ENCODE results near the gene KNTC1.
A peak's percentile ranks its signal among the peaks of the same experiment; 100 is the strongest.
"Not testable (repeated sequence)": the region's sequence is repeated elsewhere in the genome, so short reads cannot be mapped to it uniquely, and the experiment has no call there.

Gene KNTC1

DNA sequence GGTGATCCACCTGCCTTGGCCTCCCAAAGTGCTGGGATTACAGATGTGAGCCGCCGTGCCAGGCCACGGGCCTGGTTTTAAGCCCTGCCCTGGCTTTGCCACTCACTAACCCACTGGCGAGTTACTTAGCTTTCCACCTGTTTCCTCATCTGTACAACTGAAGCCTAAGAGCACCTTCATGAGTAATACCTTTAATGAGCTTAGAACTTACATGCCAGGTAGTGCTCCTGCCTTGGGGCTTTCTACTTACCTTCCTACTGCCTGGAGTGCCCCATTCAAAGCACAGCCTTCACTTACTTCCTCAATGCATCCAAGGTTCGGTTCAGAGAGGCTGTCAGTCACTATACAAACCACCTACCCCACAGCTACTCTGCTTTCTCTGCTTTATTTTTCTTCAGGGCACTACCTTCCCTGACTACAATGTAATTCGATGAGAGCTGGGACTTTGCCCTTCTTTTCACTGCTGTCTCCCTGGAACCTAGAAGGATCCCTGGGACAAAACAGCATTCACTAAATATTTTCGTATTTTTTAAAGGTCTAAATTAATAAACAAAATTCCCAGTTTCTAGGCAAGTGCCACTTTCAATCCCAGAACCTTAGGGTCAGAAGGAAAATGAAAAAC, 40.1 kb upstream of the KNTC1 start:
- TF ChIP-seq, protein P1, sequence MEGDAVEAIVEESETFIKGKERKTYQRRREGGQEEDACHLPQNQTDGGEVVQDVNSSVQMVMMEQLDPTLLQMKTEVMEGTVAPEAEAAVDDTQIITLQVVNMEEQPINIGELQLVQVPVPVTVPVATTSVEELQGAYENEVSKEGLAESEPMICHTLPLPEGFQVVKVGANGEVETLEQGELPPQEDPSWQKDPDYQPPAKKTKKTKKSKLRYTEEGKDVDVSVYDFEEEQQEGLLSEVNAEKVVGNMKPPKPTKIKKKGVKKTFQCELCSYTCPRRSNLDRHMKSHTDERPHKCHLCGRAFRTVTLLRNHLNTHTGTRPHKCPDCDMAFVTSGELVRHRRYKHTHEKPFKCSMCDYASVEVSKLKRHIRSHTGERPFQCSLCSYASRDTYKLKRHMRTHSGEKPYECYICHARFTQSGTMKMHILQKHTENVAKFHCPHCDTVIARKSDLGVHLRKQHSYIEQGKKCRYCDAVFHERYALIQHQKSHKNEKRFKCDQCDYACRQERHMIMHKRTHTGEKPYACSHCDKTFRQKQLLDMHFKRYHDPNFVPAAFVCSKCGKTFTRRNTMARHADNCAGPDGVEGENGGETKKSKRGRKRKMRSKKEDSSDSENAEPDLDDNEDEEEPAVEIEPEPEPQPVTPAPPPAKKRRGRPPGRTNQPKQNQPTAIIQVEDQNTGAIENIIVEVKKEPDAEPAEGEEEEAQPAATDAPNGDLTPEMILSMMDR (IDR thresholded peaks at IDR 0.05; ENCODE audit: borderline replicate concordance, control extremely low read depth, extremely low read depth, insufficient read depth, missing control alignments), result no peak
- no peak for DNase-seq (ENCODE audit: low spot score)
- in situ Hi-C loops (cut with MboI; ENCODE audit: low sequenced_read_pairs, unreplicated experiment), result no loop called here

DNA sequence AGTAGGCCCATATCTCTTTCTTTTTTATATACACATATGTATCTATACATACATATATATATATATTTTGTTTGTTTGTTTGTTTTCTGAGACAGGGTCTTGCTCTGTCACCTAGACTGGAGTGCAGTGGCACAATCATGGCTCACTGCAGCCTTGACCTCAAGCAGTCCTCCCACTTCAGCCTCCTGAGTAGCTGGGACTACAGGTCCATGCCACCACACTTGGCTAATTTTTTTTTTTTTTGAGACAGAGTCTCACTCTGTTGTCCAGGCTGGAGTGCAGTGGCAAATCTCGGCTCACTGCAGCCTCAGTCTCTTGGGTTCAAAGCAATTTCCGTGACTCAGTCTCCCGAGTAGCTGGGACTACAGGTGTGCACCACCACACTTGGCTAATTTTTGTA, 39.2 kb upstream of the KNTC1 start:
- DNase-seq (ENCODE audit: low spot score); in situ Hi-C loops (cut with MboI; ENCODE audit: low sequenced_read_pairs, unreplicated experiment): not testable (repeated sequence)

DNA sequence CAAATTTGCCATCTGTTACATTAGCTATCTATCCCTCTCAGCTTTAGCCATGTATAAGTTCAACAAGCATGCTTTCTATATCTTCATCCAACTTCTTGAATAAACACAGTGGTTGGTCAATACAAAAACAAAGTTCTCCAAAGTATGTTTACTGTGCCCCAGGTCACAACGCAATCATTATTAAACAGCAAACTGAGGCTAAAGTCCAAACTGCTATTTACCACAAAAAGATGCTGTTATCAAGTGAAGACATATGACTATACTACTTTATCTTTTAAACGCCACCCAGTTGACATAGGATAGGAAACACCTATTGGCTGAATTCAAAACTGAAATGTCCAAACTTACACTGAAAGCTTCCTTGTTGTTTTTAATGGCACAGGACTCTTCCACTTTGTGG, 38.0 kb upstream of the KNTC1 start:
- TF ChIP-seq, protein P1 (IDR thresholded peaks at IDR 0.05; ENCODE audit: borderline replicate concordance, control extremely low read depth, extremely low read depth, insufficient read depth, missing control alignments), result no peak
- DNase-seq (ENCODE audit: low spot score), result no peak
- in situ Hi-C loops (cut with MboI; ENCODE audit: low sequenced_read_pairs, unreplicated experiment), result no loop called here

DNA sequence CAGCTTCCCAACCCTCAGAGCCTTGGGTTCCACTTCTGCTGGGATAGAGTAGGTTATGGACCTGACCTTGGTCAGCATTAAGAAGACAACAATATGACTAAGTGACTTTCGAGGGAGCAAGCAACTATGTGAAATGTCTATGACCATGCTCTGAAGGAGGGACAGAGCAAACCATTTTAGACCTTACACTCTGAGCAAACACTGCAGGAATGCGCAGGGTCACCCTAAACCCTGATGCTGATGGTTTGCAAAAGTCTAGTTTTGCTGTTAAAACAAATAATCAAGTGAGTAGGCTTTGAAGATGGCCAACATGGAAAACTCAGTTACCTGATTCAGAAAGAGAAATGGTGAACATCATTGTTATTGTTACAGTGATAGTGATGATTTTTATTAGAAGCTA, 35.1 kb upstream of the KNTC1 start:
- in situ Hi-C loops (cut with MboI; ENCODE audit: low sequenced_read_pairs, unreplicated experiment), result no loop called here
- TF ChIP-seq, protein P1 (IDR thresholded peaks at IDR 0.05; ENCODE audit: borderline replicate concordance, control extremely low read depth, extremely low read depth, insufficient read depth, missing control alignments), result no peak
- no peak for DNase-seq (ENCODE audit: low spot score)

DNA sequence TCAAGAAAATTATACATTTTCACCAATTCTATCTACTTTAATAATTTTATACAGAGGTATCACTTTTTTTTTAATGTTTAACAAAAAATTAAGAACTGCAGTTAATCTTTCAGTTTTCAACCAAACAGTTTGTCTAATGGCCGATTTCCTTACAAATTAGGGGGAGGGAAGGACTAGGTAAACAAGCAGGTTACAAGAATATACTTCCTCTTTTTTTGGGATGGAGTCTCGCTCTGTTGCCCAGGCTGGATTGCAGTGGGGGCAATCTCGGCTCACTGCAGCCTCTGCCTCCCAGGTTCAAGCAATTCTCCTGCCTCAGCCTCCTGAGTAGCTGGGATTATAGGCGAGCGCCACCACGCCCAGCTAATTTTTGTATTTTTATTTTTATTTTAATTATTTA, 33.8 kb upstream of the KNTC1 start:
- DNase-seq (ENCODE audit: low spot score); in situ Hi-C loops (cut with MboI; ENCODE audit: low sequenced_read_pairs, unreplicated experiment): not testable (repeated sequence)

DNA sequence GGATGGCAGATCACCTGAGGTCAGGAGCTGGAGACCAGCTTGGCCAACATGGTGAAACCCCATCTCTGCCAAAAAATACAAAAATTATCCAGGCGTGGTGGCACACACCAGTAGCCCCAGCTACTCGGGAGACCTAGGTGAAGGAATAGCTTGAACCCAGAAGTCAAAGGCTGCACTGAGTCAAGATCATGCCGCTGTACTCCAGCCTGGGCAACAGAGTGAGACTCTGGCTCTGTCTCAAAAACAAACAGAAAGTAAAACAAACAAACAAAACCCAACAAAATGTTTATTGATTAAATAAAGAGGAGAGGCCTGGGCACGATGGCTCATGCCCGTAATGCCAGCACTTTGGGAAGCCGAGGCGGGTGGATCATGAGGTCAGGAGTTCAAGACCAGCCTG, 31.8 kb upstream of the KNTC1 start:
- in situ Hi-C loops (cut with MboI; ENCODE audit: low sequenced_read_pairs, unreplicated experiment), result no loop called here
- DNase-seq (ENCODE audit: low spot score), result no peak
- TF ChIP-seq, protein P1 (IDR thresholded peaks at IDR 0.05; ENCODE audit: borderline replicate concordance, control extremely low read depth, extremely low read depth, insufficient read depth, missing control alignments), result no peak

DNA sequence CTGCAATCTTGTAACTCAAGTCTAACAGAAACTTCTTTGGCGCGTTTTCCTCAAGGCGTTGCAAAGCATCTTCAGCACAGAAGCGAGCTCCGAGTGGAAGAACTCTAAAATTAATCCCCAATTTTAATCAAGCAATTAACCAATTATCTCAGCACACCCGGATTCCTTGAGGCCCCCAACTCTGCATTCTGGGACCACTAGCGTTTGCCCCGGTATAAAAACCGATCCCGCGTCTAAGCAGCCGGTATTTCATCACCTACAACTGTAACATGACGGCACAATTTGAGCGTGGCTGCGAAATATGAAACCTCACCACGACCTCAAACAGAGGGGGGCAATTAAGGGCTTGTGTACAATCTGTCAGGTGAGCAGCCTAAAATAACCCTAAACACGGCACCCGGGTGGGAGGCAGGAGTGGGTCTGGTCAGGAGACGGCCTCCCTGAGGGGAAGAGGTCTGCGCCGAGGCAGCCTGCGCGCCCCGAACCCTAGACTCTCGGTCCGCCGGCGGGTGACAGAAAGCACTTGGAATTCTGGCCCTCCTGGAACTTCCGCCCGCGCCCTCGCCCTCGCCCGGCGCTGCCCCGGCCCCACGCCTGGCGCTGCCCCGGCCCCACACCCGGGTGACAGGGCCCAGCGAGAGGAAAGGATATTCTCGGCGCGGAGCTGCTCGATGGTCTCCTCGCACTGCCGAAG, 26.9 kb upstream of the KNTC1 start:
- TF ChIP-seq, protein P1 (IDR thresholded peaks at IDR 0.05; ENCODE audit: borderline replicate concordance, control extremely low read depth, extremely low read depth, insufficient read depth, missing control alignments), result no peak
- DNase-seq (ENCODE audit: low spot score), result peak; percentile 57
- in situ Hi-C loops (cut with MboI; ENCODE audit: low sequenced_read_pairs, unreplicated experiment), result no loop called here
